Loucy (cell line): ENCODE data around the gene ARRDC1.

Source experiments
- H2AFZ ChIP-seq: fragments of 200-600 bp; sonication (generic); 2 replicates; pipeline ENCODE4 v1.6.0; 2016; ENCODE audit warnings: antibody characterized with exemption, mild to moderate bottlenecking, low read length, moderate library complexity
- H3F3A ChIP-seq: fragments of 200-600 bp; 2 replicates; pipeline ENCODE4 v1.6.0; 2016; ENCODE audit warnings: antibody characterized with exemption, low read depth, mild to moderate bottlenecking
- H3K27me3 ChIP-seq: fragments of 200-600 bp; sonication (generic); 2 replicates; pipeline ENCODE4 v1.6.1; 2014; ENCODE audit warnings: low read length, mild to moderate bottlenecking; ENCODE audit not compliant: insufficient read depth, poor library complexity, severe bottlenecking
- H3K36me3 ChIP-seq: fragments of 200-600 bp; sonication (generic); 2 replicates; pipeline ENCODE4 v1.6.1; 2016; ENCODE audit warnings: low read length; ENCODE audit not compliant: insufficient read depth
- H3K4me1 ChIP-seq: fragments of 200-600 bp; sonication (generic); 2 replicates; pipeline ENCODE4 v1.5.1; 2014; ENCODE audit warnings: low read length, mild to moderate bottlenecking; ENCODE audit not compliant: insufficient read depth, poor library complexity, severe bottlenecking
- H3K4me2 ChIP-seq: fragments of 200-600 bp; sonication (generic); 2 replicates; pipeline ENCODE4 v1.6.0; 2014; ENCODE audit warnings: antibody characterized with exemption, low read length, low read depth, mild to moderate bottlenecking; ENCODE audit not compliant: poor library complexity, severe bottlenecking
- H3K4me3 ChIP-seq: fragments of 200-600 bp; sonication (generic); 2 replicates; pipeline ENCODE4 v1.5.1; 2014; ENCODE audit warnings: low read length, mild to moderate bottlenecking, mixed read lengths; ENCODE audit not compliant: poor library complexity, severe bottlenecking
- H3K79me2 ChIP-seq: fragments of 200-600 bp; sonication (generic); 2 replicates; pipeline ENCODE4 v1.6.1; 2014; ENCODE audit warnings: low read length; ENCODE audit not compliant: insufficient read depth
- H3K9ac ChIP-seq: fragments of 200-600 bp; sonication (generic); 2 replicates; pipeline ENCODE4 v1.6.0; 2014; ENCODE audit warnings: mild to moderate bottlenecking, low read depth, low read length, moderate library complexity; ENCODE audit not compliant: poor library complexity, severe bottlenecking
- H3K9me2 ChIP-seq: fragments of 200-600 bp; sonication (generic); replicated peaks from 2 replicates; pipeline ENCODE4 v1.6.1; 2016; ENCODE audit warnings: low read depth, low read length, mixed read lengths
- H3K9me3 ChIP-seq: fragments of 200-600 bp; sonication (generic); 2 replicates; pipeline ENCODE4 v1.6.1; 2014; ENCODE audit warnings: mild to moderate bottlenecking, antibody characterized with exemption, low read length, low read depth; ENCODE audit not compliant: insufficient read depth
- H4K20me1 ChIP-seq: fragments of 200-600 bp; sonication (generic); 2 replicates; pipeline ENCODE4 v1.6.0; 2014; ENCODE audit warnings: antibody characterized with exemption, low read length, mild to moderate bottlenecking; ENCODE audit not compliant: insufficient read depth, poor library complexity, severe bottlenecking
- EZH2phosphoT487 ChIP-seq: fragments of 200-600 bp; IDR thresholded peaks from 2 replicates; pipeline ENCODE4 v1.6.1; 2018; ENCODE audit warnings: antibody characterized with exemption, mild to moderate bottlenecking, moderate library complexity, borderline replicate concordance
- TF ChIP-seq, protein P1 (sequence below): fragments of 200-600 bp; sonication (generic); conservative IDR thresholded peaks from 2 replicates; pipeline ENCODE4 v1.5.1; 2014; ENCODE audit warnings: mild to moderate bottlenecking, antibody characterized with exemption, low read length

Gene ARRDC1

GRCh38 chr9:137607141-137607857 is 1.8 kb downstream of the ARRDC1 start:
- no peak for TF ChIP-seq EZH2phosphoT487
- TF ChIP-seq, protein P1, sequence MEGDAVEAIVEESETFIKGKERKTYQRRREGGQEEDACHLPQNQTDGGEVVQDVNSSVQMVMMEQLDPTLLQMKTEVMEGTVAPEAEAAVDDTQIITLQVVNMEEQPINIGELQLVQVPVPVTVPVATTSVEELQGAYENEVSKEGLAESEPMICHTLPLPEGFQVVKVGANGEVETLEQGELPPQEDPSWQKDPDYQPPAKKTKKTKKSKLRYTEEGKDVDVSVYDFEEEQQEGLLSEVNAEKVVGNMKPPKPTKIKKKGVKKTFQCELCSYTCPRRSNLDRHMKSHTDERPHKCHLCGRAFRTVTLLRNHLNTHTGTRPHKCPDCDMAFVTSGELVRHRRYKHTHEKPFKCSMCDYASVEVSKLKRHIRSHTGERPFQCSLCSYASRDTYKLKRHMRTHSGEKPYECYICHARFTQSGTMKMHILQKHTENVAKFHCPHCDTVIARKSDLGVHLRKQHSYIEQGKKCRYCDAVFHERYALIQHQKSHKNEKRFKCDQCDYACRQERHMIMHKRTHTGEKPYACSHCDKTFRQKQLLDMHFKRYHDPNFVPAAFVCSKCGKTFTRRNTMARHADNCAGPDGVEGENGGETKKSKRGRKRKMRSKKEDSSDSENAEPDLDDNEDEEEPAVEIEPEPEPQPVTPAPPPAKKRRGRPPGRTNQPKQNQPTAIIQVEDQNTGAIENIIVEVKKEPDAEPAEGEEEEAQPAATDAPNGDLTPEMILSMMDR, result no peak
- peaks cover 18% of the 10 kb centered on the region for H4K20me1 ChIP-seq
- H3K4me3 ChIP-seq, result peak overlapping the region; percentile 85
- H3F3A ChIP-seq, result 0 out of 2 replicates have a peak, but pooled peaks cover 2% of the 10 kb centered on the region
- H3K79me2 ChIP-seq, result peaks cover 17% of the 10 kb centered on the region
- no peaks in the 10 kb centered on the region for H3K27me3 ChIP-seq
- no peak overlapping the region for H2AFZ ChIP-seq
- peaks cover 27% of the 10 kb centered on the region for H3K4me1 ChIP-seq
- no peaks in the 10 kb centered on the region for H3K9me3 ChIP-seq
- H3K9ac ChIP-seq, result peak overlapping the region; percentile 75
- H3K4me2 ChIP-seq, result peak overlapping the region; percentile 94
- no peaks in the 10 kb centered on the region for H3K9me2 ChIP-seq
- no peaks in the 10 kb centered on the region for H3K36me3 ChIP-seq

DNA sequence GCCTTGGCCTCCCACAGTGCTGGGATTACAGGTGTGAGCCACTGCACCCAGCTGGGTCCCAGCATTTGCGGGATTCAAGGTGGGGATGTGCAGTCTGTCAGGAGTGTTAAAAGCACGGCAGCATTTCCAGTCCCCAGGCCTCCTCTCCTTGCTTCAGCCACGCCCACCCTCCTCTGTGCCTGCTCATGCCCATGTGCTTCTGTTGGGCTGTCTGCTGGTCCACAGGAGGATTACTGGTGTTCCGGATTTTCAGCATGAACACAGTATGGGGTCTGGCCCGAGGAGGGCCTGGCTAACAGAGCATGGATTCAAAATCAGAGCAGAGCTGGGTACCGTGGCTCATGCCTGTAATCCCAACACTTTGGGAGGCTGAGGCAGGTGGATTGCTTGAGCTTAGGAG is 5.5 kb downstream of the ARRDC1 start:
- Histone ChIP-seq H3K36me3 (no peaks in the 10 kb centered on the region), H3K4me3 (no peak overlapping the region), H3K9me2 (no peaks in the 10 kb centered on the region), H3K27me3 (no peaks in the 10 kb centered on the region), H3K79me2 (peaks cover 21% of the 10 kb centered on the region), H3K9ac (no peak overlapping the region), H3F3A (no peaks in the 10 kb centered on the region), H2AFZ (no peak overlapping the region), H3K9me3 (no peaks in the 10 kb centered on the region), H3K4me1 (peaks cover 16% of the 10 kb centered on the region), H3K4me2 (no peak overlapping the region), H4K20me1 (peaks cover 18% of the 10 kb centered on the region)
- TF ChIP-seq, protein P1, result no peak
- no peak for TF ChIP-seq EZH2phosphoT487

DNA sequence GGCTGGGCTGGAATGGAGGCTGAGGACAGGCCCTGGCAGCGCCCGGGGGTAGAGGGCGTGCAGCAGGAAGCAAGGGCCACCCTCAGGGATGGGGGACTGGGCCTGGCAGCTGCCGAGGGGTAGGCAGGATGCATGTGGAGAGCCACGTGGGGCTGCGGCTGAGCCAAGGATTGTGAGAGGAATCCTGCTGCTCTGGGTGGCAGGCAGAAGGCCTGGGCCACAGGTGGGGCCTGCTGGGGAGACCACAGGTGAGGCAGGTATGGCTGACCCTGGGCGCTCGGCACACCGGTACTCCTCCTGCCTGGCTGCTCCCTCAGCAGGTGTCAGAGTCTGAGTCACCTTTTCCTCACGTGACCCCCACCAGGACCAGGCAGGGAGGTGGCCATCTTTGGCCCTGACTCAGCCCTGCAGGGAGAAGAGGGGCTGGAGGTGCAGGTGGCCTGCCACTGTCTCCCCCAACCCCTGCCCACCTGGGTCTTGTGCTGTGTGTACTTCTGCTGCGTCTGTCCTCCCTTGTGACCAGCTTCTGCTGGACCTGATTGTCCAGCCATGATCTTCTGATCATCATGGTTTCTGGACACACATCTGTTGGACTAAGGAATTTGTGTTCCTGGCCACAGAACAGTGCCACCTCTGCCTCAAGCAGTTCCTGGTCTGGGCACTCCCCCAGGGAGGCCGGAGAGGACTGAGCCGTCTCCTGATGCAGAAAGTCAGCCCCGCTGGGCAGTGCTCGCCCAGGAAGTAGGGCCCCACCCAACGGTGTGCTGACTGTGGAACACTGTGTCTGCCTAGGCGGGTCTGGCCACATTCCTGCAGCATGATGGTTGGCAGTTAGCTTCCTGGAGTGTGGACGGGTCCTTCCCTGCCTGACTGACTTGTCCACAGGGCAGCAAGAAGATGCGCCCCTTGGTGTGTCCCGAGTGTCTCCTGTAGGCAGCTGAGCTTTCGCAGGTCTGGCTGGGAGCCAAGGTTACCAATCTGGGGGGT is 6.4 kb downstream of the ARRDC1 start:
- H4K20me1 ChIP-seq, result peaks cover 12% of the 10 kb centered on the region
- no peak overlapping the region for H3K4me3 ChIP-seq
- no peaks in the 10 kb centered on the region for H3K9me2 ChIP-seq
- H3K79me2 ChIP-seq, result peaks cover 21% of the 10 kb centered on the region; the same call in 1 of the 2 replicates
- no peak overlapping the region for H3K4me2 ChIP-seq
- no peaks in the 10 kb centered on the region for H3K36me3 ChIP-seq
- no peak overlapping the region for H3K9ac ChIP-seq
- no peak for TF ChIP-seq EZH2phosphoT487
- TF ChIP-seq, protein P1, result no peak
- no peaks in the 10 kb centered on the region for H3F3A ChIP-seq
- H3K9me3 ChIP-seq, result no peaks in the 10 kb centered on the region
- H2AFZ ChIP-seq, result no peak overlapping the region
- no peaks in the 10 kb centered on the region for H3K27me3 ChIP-seq
- peaks cover 13% of the 10 kb centered on the region for H3K4me1 ChIP-seq
